ENCODE data around the gene DPH1.

DPH1 gene

DNA sequence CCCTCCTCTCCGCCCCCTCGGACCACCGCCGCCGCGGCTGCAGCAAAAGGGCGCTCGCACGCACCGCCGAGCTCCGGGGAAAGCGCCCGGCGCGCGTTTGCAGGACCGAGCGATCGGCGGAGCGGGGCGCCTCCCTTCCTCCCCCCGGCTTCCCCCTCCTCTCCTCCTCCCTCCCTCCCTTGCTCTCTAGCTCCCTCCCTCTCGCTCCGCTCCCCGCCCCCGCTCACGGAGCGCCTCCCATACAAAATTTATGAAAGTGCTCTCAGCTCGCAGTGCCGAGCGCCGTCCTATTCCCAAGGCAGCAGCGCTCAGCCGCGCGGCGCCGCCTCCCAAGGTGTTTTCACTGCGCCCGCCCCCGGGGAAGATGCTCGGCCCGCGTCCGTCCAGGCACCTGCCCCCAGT lies 4.7 kb upstream of the DPH1 start, which contains the start of gene RTN4RL1:
RTN4RL1 (minus strand) TSS at position 115 of the 402 bp plus-strand sequence. CDS start 469 bp downstream, outside the sequence.
- peak within 1 kb of the TSS; percentile 55 for H3K4me3 ChIP-seq (ENCODE audit: low read depth, low read length)
- H3K36me3 ChIP-seq: no peaks in the 10 kb centered on the region
- TF ChIP-seq, protein P1, sequence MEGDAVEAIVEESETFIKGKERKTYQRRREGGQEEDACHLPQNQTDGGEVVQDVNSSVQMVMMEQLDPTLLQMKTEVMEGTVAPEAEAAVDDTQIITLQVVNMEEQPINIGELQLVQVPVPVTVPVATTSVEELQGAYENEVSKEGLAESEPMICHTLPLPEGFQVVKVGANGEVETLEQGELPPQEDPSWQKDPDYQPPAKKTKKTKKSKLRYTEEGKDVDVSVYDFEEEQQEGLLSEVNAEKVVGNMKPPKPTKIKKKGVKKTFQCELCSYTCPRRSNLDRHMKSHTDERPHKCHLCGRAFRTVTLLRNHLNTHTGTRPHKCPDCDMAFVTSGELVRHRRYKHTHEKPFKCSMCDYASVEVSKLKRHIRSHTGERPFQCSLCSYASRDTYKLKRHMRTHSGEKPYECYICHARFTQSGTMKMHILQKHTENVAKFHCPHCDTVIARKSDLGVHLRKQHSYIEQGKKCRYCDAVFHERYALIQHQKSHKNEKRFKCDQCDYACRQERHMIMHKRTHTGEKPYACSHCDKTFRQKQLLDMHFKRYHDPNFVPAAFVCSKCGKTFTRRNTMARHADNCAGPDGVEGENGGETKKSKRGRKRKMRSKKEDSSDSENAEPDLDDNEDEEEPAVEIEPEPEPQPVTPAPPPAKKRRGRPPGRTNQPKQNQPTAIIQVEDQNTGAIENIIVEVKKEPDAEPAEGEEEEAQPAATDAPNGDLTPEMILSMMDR (IDR thresholded peaks at IDR 0.05; ENCODE audit: low read depth, low read length): no peak
- no peaks in the 10 kb centered on the region for H3K9me3 ChIP-seq
- peaks cover 23% of the 10 kb centered on the region for H3K27me3 ChIP-seq
- peaks cover 6% of the 10 kb centered on the region; the same call in 1 of the 2 replicates for H3K4me1 ChIP-seq
- peak; percentile 38 for DNase-seq

DNA sequence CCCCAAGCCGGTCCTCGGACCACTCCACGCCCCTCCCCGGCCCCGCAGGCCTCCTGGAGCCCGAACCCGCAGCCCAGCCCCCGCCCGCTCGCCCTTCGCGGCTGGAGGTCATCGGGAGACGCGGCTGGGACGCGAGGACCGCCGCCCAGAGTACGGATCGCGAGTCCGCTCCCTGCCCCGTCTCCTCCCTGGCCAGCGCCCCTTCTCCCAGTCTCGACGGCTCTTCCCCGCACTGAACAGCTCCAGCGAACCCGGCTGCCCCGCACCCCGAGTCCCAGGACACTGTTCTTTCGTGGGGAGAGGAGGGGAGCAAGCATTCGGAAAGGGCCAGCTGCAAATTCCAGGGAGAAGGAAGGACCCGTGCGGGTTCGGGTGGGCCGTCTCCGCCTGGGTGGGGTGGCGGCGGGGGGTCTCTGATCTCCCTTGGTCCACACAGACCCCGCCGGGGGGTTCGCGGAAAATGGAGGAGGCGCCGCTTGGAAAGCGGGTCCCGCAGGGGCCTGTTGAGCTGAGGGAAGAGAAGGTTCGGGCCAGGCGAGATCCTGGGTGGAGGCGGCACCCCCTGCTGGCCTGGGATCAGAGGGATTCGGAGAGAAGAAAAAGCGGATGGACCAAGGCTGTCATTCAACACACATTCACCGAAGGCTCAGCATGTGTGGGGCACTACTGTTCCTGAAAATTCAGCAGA lies 4.2 kb upstream of the DPH1 start:
- peak; percentile 76 for DNase-seq
- peaks cover 23% of the 10 kb centered on the region for H3K27me3 ChIP-seq

DNA sequence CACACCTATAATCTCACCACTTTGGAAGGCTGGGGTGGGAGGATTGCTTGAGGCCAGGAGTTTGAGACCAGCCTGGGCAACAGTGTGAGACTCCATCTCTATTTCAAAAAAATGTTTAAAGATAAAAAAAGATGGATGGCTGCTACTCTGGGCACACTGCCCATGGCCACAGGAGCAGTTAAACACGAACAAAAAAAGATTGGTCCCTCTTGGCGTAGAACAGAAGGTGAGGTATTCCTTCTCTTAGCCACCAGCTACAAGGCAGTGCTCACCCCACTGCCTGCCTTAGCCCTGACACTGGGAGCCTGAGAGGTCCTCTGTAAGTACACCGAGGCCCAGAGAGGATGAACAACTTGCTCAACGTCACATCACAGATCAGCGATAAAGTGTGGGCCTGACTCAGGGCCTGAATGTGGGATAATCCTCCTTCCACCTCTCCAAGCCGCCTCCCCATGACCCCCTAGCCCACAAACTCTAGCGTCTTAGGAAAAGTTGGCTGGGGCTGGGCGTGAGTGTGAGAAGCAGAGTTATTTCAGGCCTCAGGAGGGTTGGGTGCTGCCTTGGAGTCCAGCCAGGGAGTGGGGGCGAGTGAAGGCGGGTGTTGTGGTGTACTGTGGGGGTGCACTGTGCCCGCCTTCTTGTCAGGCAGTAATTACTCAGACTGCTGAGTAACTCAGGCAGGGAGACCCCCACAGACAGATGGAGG lies 2.3 kb upstream of the DPH1 start:
- TF ChIP-seq, protein P1 (IDR thresholded peaks at IDR 0.05; ENCODE audit: low read depth, low read length): no peak
- H3K27me3 ChIP-seq: peaks cover 23% of the 10 kb centered on the region
- H3K4me3 ChIP-seq (ENCODE audit: low read depth, low read length): no peak overlapping the region
- H3K9me3 ChIP-seq: no peaks in the 10 kb centered on the region
- H3K36me3 ChIP-seq: no peaks in the 10 kb centered on the region
- no peak for DNase-seq
- H3K4me1 ChIP-seq: peaks cover 6% of the 10 kb centered on the region; the same call in 1 of the 2 replicates

More for the DNA sequence above, 4.2 kb upstream of the DPH1 start:
- Histone ChIP-seq H3K9me3 (no peaks in the 10 kb centered on the region), H3K4me1 (peaks cover 6% of the 10 kb centered on the region; the same call in 1 of the 2 replicates), H3K36me3 (no peaks in the 10 kb centered on the region), H3K4me3 (ENCODE audit: low read depth, low read length) (peak overlapping the region; percentile 55)
- TF ChIP-seq, protein P1 (IDR thresholded peaks at IDR 0.05; ENCODE audit: low read depth, low read length): peak; percentile 69

DNA sequence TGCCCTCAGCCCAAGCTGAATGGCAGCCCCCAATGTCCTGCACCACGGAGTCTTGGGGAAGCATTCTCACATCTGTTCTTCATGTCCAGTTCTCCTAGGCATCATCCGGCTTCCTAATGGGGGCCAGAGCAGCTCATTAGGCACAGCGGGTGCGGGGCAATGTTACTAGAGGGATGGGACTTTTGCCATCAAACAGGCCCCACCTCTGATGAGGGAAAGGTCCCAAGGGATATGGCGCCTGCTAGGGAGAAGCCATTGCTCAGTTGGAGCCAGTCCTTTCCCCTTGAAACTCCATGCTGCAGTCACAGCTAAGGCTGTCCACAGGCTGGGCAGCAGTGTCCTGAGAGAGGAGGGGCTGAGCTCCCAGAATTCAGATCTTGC lies 1.7 kb upstream of the DPH1 start:
- Histone ChIP-seq H3K27me3 (peaks cover 23% of the 10 kb centered on the region), H3K36me3 (no peaks in the 10 kb centered on the region), H3K4me1 (peaks cover 6% of the 10 kb centered on the region; the same call in 1 of the 2 replicates), H3K9me3 (no peaks in the 10 kb centered on the region), H3K4me3 (ENCODE audit: low read depth, low read length) (no peak overlapping the region)
- DNase-seq: peak; percentile 45
- TF ChIP-seq, protein P1 (IDR thresholded peaks at IDR 0.05; ENCODE audit: low read depth, low read length): no peak

DNA sequence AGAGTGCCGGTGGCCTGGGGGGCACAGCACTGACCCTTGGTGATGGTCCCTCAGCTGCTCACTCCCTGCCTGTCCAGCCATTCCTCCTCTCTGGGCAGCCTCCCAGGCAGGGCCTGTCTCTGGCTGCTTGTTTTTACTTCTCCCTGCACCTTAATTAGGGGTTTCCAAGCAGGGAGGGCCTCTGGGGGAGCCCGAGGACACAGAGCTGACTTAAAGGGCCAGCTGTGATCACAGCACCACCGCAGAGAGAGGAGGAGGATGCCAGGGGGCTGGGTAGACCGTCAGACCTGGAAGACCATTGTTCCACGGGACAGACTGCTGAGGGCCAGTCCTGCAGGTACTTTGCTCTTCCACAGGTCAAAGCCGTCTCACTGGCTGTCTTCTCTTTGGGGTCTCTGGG lies 1.2 kb upstream of the DPH1 start:
- peaks cover 22% of the 10 kb centered on the region for H3K27me3 ChIP-seq
- TF ChIP-seq, protein P1 (IDR thresholded peaks at IDR 0.05; ENCODE audit: low read depth, low read length): no peak
- peaks cover 6% of the 10 kb centered on the region; the same call in 1 of the 2 replicates for H3K4me1 ChIP-seq
- DNase-seq: no peak
- H3K4me3 ChIP-seq (ENCODE audit: low read depth, low read length): no peak overlapping the region
- H3K9me3 ChIP-seq: no peaks in the 10 kb centered on the region
- H3K36me3 ChIP-seq: no peaks in the 10 kb centered on the region

DNA sequence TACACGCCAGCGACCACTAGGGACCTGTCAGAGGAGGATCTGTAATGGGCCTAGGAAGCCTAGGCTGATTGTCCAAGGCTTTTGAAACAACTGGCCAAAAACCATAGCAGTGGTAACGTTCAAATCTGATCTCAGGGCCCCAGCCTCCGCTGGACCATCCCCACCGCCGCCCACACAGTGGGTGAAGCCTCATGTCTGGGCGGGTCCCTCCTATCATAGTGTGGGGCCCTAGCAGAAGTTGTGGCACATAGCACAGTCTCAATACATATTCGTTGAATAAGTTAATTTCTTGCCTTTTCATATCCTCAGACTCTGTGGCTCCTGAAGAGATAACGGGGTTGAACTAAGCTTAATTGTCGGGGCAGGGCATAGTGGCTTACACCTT lies 818 bp downstream of the DPH1 start:
- Histone ChIP-seq H3K4me3 (ENCODE audit: low read depth, low read length) (peak overlapping the region; percentile 81), H3K36me3 (no peaks in the 10 kb centered on the region), H3K4me1 (peaks cover 6% of the 10 kb centered on the region; the same call in 1 of the 2 replicates), H3K27me3 (peaks cover 1% of the 10 kb centered on the region), H3K9me3 (no peaks in the 10 kb centered on the region)
- peak; percentile 78 for DNase-seq
- TF ChIP-seq, protein P1 (IDR thresholded peaks at IDR 0.05; ENCODE audit: low read depth, low read length): peak; percentile 65

All from BE2C (cell line).